ENCODE measurements around the gene IQCH.

GRCh38 chr15:67551207-67551743 is 296.7 kb downstream of the IQCH start:
- TF ChIP-seq CTCF (IDR thresholded peaks at IDR 0.05) (no peak), POLR2A (IDR thresholded peaks at IDR 0.05) (no peak)

Data from transverse colon (tissue), 3 donors.